ENCODE measurements around the gene OR2T1.
"Not testable (repeated sequence)": the region's sequence is repeated elsewhere in the genome, so short reads cannot be mapped to it uniquely, and the experiment has no call there.

DNA sequence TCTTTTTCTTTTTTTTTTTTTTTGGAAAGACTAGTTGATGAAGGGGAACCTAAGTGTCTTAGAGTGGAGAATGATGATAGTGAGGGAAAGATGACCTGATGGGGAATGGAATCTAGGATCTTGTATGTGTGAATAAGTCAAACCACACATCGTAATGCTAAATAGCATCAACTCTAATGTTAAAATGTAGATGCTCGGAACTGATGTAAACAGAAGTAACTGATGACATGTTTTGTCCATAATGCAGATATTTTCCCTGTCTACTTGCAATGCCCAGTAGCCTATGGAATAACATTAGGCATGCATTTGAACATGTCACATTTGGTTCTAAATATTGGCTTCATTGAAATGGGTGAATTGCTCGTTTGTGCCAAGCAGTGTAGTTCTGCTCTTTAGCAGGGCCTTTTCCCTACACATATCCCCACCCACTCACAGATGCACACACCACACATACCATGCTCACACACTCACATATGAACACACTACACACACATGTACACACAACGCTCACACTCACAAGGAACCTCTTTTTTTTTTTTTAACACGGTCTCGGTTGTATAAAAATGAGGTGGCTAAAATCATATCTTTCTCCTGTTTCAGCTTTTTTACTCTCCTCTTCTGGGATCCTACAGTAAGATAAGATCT is 47.1 kb downstream of the OR2T1 start:
- TF ChIP-seq, protein P1, sequence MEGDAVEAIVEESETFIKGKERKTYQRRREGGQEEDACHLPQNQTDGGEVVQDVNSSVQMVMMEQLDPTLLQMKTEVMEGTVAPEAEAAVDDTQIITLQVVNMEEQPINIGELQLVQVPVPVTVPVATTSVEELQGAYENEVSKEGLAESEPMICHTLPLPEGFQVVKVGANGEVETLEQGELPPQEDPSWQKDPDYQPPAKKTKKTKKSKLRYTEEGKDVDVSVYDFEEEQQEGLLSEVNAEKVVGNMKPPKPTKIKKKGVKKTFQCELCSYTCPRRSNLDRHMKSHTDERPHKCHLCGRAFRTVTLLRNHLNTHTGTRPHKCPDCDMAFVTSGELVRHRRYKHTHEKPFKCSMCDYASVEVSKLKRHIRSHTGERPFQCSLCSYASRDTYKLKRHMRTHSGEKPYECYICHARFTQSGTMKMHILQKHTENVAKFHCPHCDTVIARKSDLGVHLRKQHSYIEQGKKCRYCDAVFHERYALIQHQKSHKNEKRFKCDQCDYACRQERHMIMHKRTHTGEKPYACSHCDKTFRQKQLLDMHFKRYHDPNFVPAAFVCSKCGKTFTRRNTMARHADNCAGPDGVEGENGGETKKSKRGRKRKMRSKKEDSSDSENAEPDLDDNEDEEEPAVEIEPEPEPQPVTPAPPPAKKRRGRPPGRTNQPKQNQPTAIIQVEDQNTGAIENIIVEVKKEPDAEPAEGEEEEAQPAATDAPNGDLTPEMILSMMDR (IDR thresholded peaks at IDR 0.05 in 2 of 3, conservative IDR thresholded peaks at IDR 0.05 in 1 of 3; ENCODE audit: insufficient read depth in 2 of 3, low read depth in 1 of 3, low read length in 3 of 3) = not testable (repeated sequence)
- TF ChIP-seq, protein P2, sequence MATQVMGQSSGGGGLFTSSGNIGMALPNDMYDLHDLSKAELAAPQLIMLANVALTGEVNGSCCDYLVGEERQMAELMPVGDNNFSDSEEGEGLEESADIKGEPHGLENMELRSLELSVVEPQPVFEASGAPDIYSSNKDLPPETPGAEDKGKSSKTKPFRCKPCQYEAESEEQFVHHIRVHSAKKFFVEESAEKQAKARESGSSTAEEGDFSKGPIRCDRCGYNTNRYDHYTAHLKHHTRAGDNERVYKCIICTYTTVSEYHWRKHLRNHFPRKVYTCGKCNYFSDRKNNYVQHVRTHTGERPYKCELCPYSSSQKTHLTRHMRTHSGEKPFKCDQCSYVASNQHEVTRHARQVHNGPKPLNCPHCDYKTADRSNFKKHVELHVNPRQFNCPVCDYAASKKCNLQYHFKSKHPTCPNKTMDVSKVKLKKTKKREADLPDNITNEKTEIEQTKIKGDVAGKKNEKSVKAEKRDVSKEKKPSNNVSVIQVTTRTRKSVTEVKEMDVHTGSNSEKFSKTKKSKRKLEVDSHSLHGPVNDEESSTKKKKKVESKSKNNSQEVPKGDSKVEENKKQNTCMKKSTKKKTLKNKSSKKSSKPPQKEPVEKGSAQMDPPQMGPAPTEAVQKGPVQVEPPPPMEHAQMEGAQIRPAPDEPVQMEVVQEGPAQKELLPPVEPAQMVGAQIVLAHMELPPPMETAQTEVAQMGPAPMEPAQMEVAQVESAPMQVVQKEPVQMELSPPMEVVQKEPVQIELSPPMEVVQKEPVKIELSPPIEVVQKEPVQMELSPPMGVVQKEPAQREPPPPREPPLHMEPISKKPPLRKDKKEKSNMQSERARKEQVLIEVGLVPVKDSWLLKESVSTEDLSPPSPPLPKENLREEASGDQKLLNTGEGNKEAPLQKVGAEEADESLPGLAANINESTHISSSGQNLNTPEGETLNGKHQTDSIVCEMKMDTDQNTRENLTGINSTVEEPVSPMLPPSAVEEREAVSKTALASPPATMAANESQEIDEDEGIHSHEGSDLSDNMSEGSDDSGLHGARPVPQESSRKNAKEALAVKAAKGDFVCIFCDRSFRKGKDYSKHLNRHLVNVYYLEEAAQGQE (IDR thresholded peaks at IDR 0.05; ENCODE audit: borderline replicate concordance) = not testable (repeated sequence)
- TF ChIP-seq, protein P2 (CRISPR knock-in tag; IDR thresholded peaks at IDR 0.05; ENCODE audit: low read depth) = not testable (repeated sequence)
- TF ChIP-seq, protein P3, sequence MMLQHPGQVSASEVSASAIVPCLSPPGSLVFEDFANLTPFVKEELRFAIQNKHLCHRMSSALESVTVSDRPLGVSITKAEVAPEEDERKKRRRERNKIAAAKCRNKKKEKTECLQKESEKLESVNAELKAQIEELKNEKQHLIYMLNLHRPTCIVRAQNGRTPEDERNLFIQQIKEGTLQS (IDR thresholded peaks at IDR 0.05) = not testable (repeated sequence)
- TF ChIP-seq, protein P3 (CRISPR knock-in tag; conservative IDR thresholded peaks at IDR 0.05) = not testable (repeated sequence)
- TF ChIP-seq SMARCA4 (IDR thresholded peaks at IDR 0.05); ZFP36 (IDR thresholded peaks at IDR 0.05; ENCODE audit: low read depth, low read length, partially characterized antibody); RBM39 (optimal IDR thresholded peaks at IDR 0.05; ENCODE audit: low read depth, low read length); EZH2 (IDR thresholded peaks at IDR 0.05; ENCODE audit: borderline replicate concordance, low read depth, low read length); RBM22 (IDR thresholded peaks at IDR 0.05; ENCODE audit: low read depth, low read length, poor library complexity, severe bottlenecking); SMAD3 (CRISPR knock-in tag; conservative IDR thresholded peaks at IDR 0.05): not testable (repeated sequence)
- TF ChIP-seq, protein P4, sequence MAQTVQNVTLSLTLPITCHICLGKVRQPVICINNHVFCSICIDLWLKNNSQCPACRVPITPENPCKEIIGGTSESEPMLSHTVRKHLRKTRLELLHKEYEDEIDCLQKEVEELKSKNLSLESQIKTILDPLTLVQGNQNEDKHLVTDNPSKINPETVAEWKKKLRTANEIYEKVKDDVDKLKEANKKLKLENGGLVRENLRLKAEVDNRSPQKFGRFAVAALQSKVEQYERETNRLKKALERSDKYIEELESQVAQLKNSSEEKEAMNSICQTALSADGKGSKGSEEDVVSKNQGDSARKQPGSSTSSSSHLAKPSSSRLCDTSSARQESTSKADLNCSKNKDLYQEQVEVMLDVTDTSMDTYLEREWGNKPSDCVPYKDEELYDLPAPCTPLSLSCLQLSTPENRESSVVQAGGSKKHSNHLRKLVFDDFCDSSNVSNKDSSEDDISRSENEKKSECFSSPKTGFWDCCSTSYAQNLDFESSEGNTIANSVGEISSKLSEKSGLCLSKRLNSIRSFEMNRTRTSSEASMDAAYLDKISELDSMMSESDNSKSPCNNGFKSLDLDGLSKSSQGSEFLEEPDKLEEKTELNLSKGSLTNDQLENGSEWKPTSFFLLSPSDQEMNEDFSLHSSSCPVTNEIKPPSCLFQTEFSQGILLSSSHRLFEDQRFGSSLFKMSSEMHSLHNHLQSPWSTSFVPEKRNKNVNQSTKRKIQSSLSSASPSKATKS (CRISPR knock-in tag; IDR thresholded peaks at IDR 0.05) = not testable (repeated sequence)
